MM.1S (cell line): Measurements from ENCODE around the gene CTNNA2.

Experiments used
- DNase-seq: peaks from one replicate; pipeline ENCODE4 v3.0.0-alpha.2; 2015
- H2AFZ ChIP-seq: fragments of 300-600 bp; sonication (generic); 2 replicates; pipeline ENCODE4 v1.6.0; 2016; ENCODE audit warnings: antibody characterized with exemption, low read length
- H3F3A ChIP-seq: fragments of 300-600 bp; sonication (generic); 2 replicates; pipeline ENCODE4 v1.6.1; 2016; ENCODE audit warnings: mild to moderate bottlenecking, antibody characterized with exemption, low read length, moderate library complexity, mixed read lengths; ENCODE audit not compliant: insufficient read depth
- H3K27ac ChIP-seq: fragments of 300-600 bp; sonication (generic); 2 replicates; pipeline ENCODE4 v1.5.1; 2016; ENCODE audit warnings: mild to moderate bottlenecking, low read length
- H3K27me3 ChIP-seq: fragments of 300-600 bp; sonication (generic); replicated peaks from 2 replicates; pipeline ENCODE4 v1.6.0; 2016; ENCODE audit warnings: low read length; ENCODE audit not compliant: insufficient read depth
- H3K36me3 ChIP-seq: fragments of 300-600 bp; sonication (generic); replicated peaks from 2 replicates; pipeline ENCODE4 v1.6.1; 2016; ENCODE audit warnings: mild to moderate bottlenecking, low read length, mixed read lengths; ENCODE audit not compliant: insufficient read depth
- H3K4me1 ChIP-seq: fragments of 300-600 bp; sonication (generic); 2 replicates; pipeline ENCODE4 v1.6.1; 2016; ENCODE audit warnings: low read length, mixed read lengths
- H3K4me2 ChIP-seq: fragments of 300-600 bp; sonication (generic); 2 replicates; pipeline ENCODE4 v1.6.0; 2016; ENCODE audit warnings: low read depth, low read length
- H3K4me3 ChIP-seq: fragments of 300-600 bp; sonication (generic); 2 replicates; pipeline ENCODE4 v1.5.1; 2016; ENCODE audit warnings: low read length, mixed read lengths
- H3K79me2 ChIP-seq: fragments of 300-600 bp; sonication (generic); 2 replicates; pipeline ENCODE4 v1.6.1; 2016; ENCODE audit warnings: mixed run types, low read length, mixed read lengths
- H3K9ac ChIP-seq: fragments of 300-600 bp; sonication (generic); 2 replicates; pipeline ENCODE4 v1.6.1; 2016; ENCODE audit warnings: low read length, mixed read lengths
- H3K9me2 ChIP-seq: fragments of 300-600 bp; sonication (generic); replicated peaks from 2 replicates; pipeline ENCODE4 v1.6.1; 2016; ENCODE audit warnings: mild to moderate bottlenecking, low read length, mixed read lengths; ENCODE audit not compliant: insufficient read depth
- H3K9me3 ChIP-seq: fragments of 300-600 bp; sonication (generic); replicated peaks from 2 replicates; pipeline ENCODE4 v1.6.1; 2016; ENCODE audit warnings: mild to moderate bottlenecking, low read length, mixed read lengths; ENCODE audit not compliant: insufficient read depth
- H4K20me1 ChIP-seq: fragments of 300-600 bp; sonication (generic); 2 replicates; pipeline ENCODE4 v1.6.1; 2016; ENCODE audit warnings: mild to moderate bottlenecking, low read length, moderate library complexity, mixed read lengths; ENCODE audit not compliant: insufficient read depth
- EZH2 ChIP-seq: fragments of 300-600 bp; sonication (generic); optimal IDR thresholded peaks from 2 replicates; pipeline ENCODE3; 2017; ENCODE audit warnings: low read depth, mild to moderate bottlenecking, antibody characterized with exemption, low read length, mixed read lengths
- EZH2phosphoT487 ChIP-seq: fragments of 300-600 bp; sonication (generic); IDR thresholded peaks from 2 replicates; pipeline ENCODE4 v1.6.1; 2018; ENCODE audit warnings: antibody characterized with exemption, low read length
- TF ChIP-seq, protein P1 (sequence below): fragments of 300-600 bp; sonication (generic); IDR thresholded peaks from 2 replicates; pipeline ENCODE4 v1.5.1; 2016; ENCODE audit warnings: antibody characterized with exemption, low read length, mixed read lengths

CTNNA2 gene

DNA sequence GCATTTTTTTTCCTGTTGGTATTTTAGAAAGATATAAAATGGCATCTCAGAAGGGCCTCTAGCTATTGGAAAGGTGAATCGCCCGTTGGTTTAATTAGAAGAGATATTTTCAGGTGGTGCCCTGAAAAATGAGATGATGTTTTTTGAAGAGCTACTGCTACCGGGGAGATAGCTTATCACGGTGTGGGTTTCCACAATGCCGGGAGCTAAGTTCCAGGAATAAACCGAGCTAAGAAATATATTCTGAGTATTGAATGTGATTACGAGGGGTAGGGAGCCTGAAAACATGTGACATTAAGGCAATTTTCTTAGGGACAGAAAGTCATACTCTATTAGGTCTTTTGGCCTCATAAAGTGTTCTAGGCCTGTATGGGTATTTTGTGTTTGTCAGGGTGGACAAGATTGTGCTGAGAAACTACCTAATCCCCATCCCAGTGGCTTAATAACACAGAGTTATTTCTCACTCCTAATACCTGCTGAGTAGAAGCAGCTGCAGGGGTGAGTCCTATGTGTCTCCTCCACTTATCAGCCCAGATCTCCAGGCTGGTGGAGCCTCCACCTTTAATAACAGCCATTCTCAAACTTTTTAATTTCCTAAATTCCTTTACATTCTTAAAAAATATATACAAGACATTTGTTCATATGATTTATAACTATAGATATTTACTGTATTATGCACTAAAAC lies 641.5 kb downstream of the CTNNA2 start:
- H3K27ac ChIP-seq: no peak overlapping the region
- no peaks in the 10 kb centered on the region for H3F3A ChIP-seq
- no peaks in the 10 kb centered on the region for H3K4me1 ChIP-seq
- H3K36me3 ChIP-seq: no peaks in the 10 kb centered on the region
- H3K9me3 ChIP-seq: no peaks in the 10 kb centered on the region
- H3K79me2 ChIP-seq: no peaks in the 10 kb centered on the region
- no peak overlapping the region for H2AFZ ChIP-seq
- TF ChIP-seq, protein P1, sequence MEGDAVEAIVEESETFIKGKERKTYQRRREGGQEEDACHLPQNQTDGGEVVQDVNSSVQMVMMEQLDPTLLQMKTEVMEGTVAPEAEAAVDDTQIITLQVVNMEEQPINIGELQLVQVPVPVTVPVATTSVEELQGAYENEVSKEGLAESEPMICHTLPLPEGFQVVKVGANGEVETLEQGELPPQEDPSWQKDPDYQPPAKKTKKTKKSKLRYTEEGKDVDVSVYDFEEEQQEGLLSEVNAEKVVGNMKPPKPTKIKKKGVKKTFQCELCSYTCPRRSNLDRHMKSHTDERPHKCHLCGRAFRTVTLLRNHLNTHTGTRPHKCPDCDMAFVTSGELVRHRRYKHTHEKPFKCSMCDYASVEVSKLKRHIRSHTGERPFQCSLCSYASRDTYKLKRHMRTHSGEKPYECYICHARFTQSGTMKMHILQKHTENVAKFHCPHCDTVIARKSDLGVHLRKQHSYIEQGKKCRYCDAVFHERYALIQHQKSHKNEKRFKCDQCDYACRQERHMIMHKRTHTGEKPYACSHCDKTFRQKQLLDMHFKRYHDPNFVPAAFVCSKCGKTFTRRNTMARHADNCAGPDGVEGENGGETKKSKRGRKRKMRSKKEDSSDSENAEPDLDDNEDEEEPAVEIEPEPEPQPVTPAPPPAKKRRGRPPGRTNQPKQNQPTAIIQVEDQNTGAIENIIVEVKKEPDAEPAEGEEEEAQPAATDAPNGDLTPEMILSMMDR: no peak
- TF ChIP-seq EZH2: no peak
- TF ChIP-seq EZH2phosphoT487: no peak
- no peaks in the 10 kb centered on the region for H3K27me3 ChIP-seq
- H4K20me1 ChIP-seq: no peaks in the 10 kb centered on the region
- no peak overlapping the region for H3K4me3 ChIP-seq
- H3K4me2 ChIP-seq: no peak overlapping the region
- no peak for DNase-seq
- H3K9ac ChIP-seq: no peak overlapping the region
- no peaks in the 10 kb centered on the region for H3K9me2 ChIP-seq

DNA sequence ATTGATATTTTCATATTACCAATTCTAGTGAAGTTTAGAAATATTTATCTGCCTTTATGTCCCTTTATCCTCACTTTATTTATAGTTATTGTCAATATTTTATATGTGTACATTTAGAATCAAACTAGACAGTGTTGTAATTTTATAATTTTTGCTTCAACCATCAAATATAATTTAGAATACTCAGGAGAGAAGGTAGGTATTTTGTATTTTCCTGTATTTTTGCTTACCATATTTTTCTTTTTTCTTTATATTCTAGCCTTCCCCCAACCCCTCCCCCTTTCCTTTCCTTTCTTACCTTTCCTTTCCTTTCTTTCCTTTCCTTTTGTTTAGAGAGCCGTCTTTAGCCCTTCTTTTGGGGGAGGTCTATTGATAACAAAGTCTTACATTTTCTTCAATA lies 651.5 kb downstream of the CTNNA2 start:
- H3K27ac ChIP-seq: no peak overlapping the region
- TF ChIP-seq EZH2 (no peak), EZH2phosphoT487 (no peak)
- TF ChIP-seq, protein P1: no peak
- no peaks in the 10 kb centered on the region for H3K36me3 ChIP-seq
- H3K4me3 ChIP-seq: no peak overlapping the region
- H3K79me2 ChIP-seq: no peaks in the 10 kb centered on the region
- no peaks in the 10 kb centered on the region for H3K9me3 ChIP-seq
- no peak overlapping the region for H3K9ac ChIP-seq
- H3K4me1 ChIP-seq: no peaks in the 10 kb centered on the region
- no peaks in the 10 kb centered on the region for H3K9me2 ChIP-seq
- no peak for DNase-seq
- H3F3A ChIP-seq: no peaks in the 10 kb centered on the region
- H3K27me3 ChIP-seq: no peaks in the 10 kb centered on the region
- no peaks in the 10 kb centered on the region for H4K20me1 ChIP-seq
- no peak overlapping the region for H3K4me2 ChIP-seq
- no peak overlapping the region for H2AFZ ChIP-seq

DNA sequence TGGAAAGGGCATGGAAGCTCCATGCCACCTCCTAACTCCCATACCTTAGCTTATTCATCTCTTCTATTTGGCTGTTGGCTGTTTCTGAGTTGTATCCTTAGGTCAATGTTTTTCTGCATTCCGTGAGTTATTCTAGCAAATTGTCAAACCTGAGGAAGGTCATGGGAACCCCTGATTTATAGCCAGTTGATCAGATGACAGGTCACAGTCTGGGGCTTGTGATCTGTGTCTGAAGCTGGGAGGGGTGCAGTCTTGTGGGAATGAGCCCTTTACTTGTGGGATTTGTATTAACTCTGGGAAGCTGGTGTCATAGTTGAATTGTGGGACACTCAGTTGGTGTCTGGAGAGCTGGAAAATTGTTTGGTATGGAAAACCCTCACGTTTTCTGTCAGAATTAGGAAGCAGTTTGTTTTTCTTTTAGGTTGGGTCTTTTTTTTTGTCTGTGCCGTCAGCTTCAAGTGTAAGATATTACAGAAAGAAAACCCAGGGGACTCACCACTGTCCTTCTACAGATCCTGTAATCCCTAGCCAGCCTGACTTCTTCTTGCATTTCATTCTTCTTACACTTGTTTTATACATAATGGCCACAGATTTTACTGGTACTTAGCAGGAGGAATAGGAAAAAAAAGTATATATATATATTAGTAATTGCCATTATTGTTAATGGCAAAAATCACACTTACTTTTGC lies 653.8 kb downstream of the CTNNA2 start:
- Histone ChIP-seq H3K79me2 (no peaks in the 10 kb centered on the region), H3K27me3 (no peaks in the 10 kb centered on the region), H2AFZ (no peak overlapping the region), H3K36me3 (no peaks in the 10 kb centered on the region), H3K27ac (no peak overlapping the region), H3K9ac (no peak overlapping the region), H3K4me2 (no peak overlapping the region), H3K9me3 (no peaks in the 10 kb centered on the region), H3K4me1 (no peaks in the 10 kb centered on the region), H3K9me2 (no peaks in the 10 kb centered on the region), H3F3A (no peaks in the 10 kb centered on the region), H3K4me3 (no peak overlapping the region), H4K20me1 (no peaks in the 10 kb centered on the region)
- DNase-seq: no peak
- no peak for TF ChIP-seq EZH2phosphoT487
- TF ChIP-seq EZH2: no peak
- TF ChIP-seq, protein P1: no peak
